HEK293T (cell line): Measurements from ENCODE around the gene CD52.
"Not testable (repeated sequence)": the region's sequence is repeated elsewhere in the genome, so short reads cannot be mapped to it uniquely, and the experiment has no call there.

ENCODE experiments used
- FOXM1 ChIP-seq: fragments of 450-650 bp; IDR thresholded peaks from 2 replicates; pipeline ENCODE4 v1.6.1; 2017; ENCODE audit warnings: mild to moderate bottlenecking, borderline replicate concordance
- TARDBP ChIP-seq: fragments of 450-650 bp; IDR thresholded peaks from 2 replicates; pipeline ENCODE4 v1.6.1; 2016

DNA sequence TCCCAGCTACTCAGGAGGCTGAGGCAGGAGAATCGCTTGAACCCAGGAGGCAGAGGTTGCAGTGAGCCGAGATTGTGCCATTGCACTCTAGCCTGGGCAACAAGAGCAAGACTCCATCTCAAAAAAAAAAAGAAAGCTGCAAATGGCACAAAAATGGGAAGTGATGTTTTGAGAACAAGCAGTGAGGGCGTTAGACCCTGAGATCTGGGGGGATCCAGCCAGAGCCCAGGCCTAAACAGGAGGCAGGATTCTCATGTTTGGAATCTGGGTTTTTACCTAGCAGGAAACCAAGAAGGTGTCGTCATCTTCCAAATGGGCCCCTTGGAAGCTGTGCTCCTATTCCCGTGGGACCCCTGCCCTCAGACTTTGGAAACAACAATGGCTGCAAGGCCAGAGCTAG is 25.0 kb upstream of the CD52 start:
- TF ChIP-seq TARDBP, FOXM1: not testable (repeated sequence)
